Mucosa of descending colon (tissue), 3 donors: Measurements from ENCODE around the gene HLA-F. TPM values are rescaled to one million over a fixed set of nuclear protein-coding genes. Genes with fewer than 3 reads are reported as not detected.

Source experiments
- ATAC-seq: fragments of 200-7000 bp; cut with Tn5 transposase; one replicate; pipeline ENCODE4 v1.9.1; 2020; ENCODE audit warnings: mild to moderate bottlenecking, moderate library complexity
- DNase-seq, 3 donors: peaks; one replicate each; pipeline ENCODE4 v3.0.0-alpha.2; 2020
- H3K36me3 ChIP-seq: fragments of 200-600 bp; one replicate; pipeline ENCODE4 v1.8.0; 2021; ENCODE audit warnings: low read depth, mild to moderate bottlenecking
- H3K4me1 ChIP-seq: fragments of 200-600 bp; one replicate; pipeline ENCODE4 v1.8.0; 2021; ENCODE audit warnings: low read depth, mild to moderate bottlenecking
- H3K4me3 ChIP-seq: fragments of 200-600 bp; one replicate; pipeline ENCODE4 v1.8.0; 2021; ENCODE audit warnings: mild to moderate bottlenecking
- H3K9me3 ChIP-seq: fragments of 200-600 bp; one replicate; pipeline ENCODE4 v1.8.0; 2021; ENCODE audit warnings: mild to moderate bottlenecking
- intact Hi-C, 2 donors: fragments of 100-400 bp; cut with DNase I in 1 of 2; cut with micrococcal nuclease in 1 of 2; formaldehyde crosslinking; loops; one replicate each; pipeline versions ENCODE4 v1.11.0 to v1.11.1; 2022; cut with DNase I, micrococcal nuclease
- total RNA-seq, 3 donors: library from RNA; stranded (reverse); fragmentation: NEBNext Ultra II Directional in 2 of 3; extraction: Animal tissue kit (Norgen Biotek cat#: 25700) in 2 of 3; gene quantifications; one replicate each; pipeline versions ENCODE4 v1.2.1 to v1.2.4, GENCODE V29; 2021 to 2023
- TF ChIP-seq, protein P1 (sequence below): fragments of 200-600 bp; IDR thresholded peaks from one replicate; pipeline ENCODE4 v1.8.0; 2022; ENCODE audit warnings: antibody characterized with exemption, mild to moderate bottlenecking
- donor health status: DM: no; HTN: no; CAD: no; lungs with moderate emphysema.
- donor health status: DM: no; HTN: no; CAD: no.
- donor health status: DM: no; HTN: yes; CAD: no.

The HLA-F gene
- total RNA-seq, 3 donors from 2014 or later: 151 to 416 (median 198) TPM

DNA sequence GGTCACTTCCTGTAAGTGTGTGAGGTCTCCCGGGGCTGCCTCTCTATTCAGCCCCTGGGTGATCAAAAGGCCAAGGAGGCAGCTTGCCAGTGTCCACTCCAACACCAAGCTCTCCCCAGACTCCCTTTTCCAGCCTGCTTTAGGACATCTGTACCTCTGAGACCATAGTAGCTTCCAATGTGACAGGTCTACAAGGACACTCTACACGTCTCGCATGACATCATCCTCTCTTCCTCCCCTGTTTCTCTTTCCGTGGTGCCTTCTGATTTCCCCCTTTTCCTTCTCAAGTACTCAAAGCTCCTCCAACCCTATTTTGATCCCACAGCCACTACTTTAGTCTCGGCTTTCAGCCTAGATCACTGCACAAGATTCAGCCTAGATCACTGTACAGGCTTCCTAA lies 26.4 kb downstream of the HLA-F start:
- TF ChIP-seq, protein P1, sequence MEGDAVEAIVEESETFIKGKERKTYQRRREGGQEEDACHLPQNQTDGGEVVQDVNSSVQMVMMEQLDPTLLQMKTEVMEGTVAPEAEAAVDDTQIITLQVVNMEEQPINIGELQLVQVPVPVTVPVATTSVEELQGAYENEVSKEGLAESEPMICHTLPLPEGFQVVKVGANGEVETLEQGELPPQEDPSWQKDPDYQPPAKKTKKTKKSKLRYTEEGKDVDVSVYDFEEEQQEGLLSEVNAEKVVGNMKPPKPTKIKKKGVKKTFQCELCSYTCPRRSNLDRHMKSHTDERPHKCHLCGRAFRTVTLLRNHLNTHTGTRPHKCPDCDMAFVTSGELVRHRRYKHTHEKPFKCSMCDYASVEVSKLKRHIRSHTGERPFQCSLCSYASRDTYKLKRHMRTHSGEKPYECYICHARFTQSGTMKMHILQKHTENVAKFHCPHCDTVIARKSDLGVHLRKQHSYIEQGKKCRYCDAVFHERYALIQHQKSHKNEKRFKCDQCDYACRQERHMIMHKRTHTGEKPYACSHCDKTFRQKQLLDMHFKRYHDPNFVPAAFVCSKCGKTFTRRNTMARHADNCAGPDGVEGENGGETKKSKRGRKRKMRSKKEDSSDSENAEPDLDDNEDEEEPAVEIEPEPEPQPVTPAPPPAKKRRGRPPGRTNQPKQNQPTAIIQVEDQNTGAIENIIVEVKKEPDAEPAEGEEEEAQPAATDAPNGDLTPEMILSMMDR: no peak
- H3K9me3 ChIP-seq: no peaks in the 10 kb centered on the region
- intact Hi-C loops: no loop called here
- H3K4me3 ChIP-seq: no peak overlapping the region
- H3K4me1 ChIP-seq: peaks cover 16% of the 10 kb centered on the region
- ATAC-seq (no peak), DNase-seq (no peak)
- no peaks in the 10 kb centered on the region for H3K36me3 ChIP-seq

- H3K4me1 ChIP-seq: peaks cover 16% of the 10 kb centered on the region
- TF ChIP-seq, protein P1: no peak
- H3K9me3 ChIP-seq: no peaks in the 10 kb centered on the region
- no peak for ATAC-seq
- no peaks in the 10 kb centered on the region for H3K36me3 ChIP-seq
- intact Hi-C loops: no loop called here
- no peak overlapping the region for H3K4me3 ChIP-seq
- DNase-seq: no peak
These were observed 27.5 kb downstream of the HLA-F start for GRCh38 chr6:29750709-29751108.

- Histone ChIP-seq H3K36me3 (no peaks in the 10 kb centered on the region), H3K9me3 (no peaks in the 10 kb centered on the region), H3K4me3 (no peak overlapping the region), H3K4me1 (peaks cover 16% of the 10 kb centered on the region)
- intact Hi-C loops: no loop called here
- DNase-seq (no peak), ATAC-seq (no peak)
- TF ChIP-seq, protein P1: no peak
These were observed 28.2 kb downstream of the HLA-F start for GRCh38 chr6:29751480-29751879.

DNA sequence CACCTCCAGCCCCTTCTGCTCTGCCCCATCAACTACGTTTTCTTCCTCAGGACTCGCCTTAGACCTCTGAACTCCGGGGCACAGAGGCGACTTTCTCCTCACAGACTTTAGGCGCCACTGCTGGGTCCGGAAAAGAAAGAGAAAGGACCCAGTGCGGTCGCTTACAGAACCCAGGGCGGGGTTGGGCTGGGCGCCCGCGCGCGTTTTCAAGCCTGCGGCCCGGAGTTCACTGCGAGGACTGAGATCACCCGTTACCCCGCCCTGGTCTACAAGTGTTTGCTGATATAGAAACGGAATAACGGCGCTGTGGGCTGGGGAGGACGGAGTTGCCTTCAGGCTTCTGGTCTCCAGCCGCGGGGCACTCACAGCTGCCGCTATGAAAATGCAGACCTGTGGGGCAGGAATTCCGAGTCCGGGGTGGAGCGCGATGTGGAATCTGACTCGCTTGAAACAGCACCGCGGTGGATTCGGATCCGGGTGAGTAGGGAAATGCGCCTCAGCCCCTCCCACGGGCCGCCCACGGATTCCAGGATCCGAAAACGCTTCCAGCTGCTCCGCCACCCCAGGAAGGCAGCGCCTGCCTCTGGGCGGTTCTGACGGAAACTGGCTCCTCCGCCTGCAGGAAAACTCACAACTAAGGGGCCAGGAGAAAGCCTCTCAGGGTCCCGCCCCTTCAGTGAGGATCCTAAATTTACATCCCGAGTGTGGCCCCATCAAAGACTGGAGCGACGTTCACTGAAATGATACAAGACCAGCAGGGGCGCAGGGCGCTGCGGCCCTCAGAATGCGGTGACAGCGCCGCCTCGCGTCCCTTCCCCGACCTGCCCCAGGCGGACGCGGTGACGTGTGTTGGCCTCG lies 29.4 kb downstream of the HLA-F start:
- peak overlapping the region; percentile 7 for H3K4me3 ChIP-seq
- peaks cover 16% of the 10 kb centered on the region for H3K4me1 ChIP-seq
- ATAC-seq: peak; percentile 84
- intact Hi-C loops: no loop called here
- no peaks in the 10 kb centered on the region for H3K36me3 ChIP-seq
- DNase-seq: peak; percentile 89 to 93 (median 91)
- TF ChIP-seq, protein P1: peak; percentile 88
- no peaks in the 10 kb centered on the region for H3K9me3 ChIP-seq

DNA sequence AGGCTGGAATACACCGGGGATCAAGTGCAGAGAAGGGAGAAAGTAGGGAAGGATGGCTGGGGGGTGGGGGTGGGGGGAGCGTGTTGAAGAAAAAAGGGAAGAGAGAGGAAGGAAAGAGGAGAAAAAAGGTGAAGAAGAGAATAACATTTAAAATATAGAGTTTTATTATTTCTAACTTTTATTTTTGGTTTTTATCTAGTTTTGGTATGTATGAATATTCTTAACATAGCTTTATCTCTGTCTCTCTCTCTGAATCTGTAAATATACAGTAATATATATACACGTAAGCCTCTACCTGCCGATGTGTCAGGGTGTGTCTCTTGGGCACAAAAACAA lies 30.0 kb downstream of the HLA-F start:
- Histone ChIP-seq H3K4me3 (no peak overlapping the region), H3K4me1 (peaks cover 12% of the 10 kb centered on the region), H3K36me3 (no peaks in the 10 kb centered on the region), H3K9me3 (no peaks in the 10 kb centered on the region)
- intact Hi-C loops: no loop called here
- ATAC-seq: no peak
- TF ChIP-seq, protein P1: no peak
- no peak for DNase-seq
